Endothelial cell of umbilical vein (primary cell): ENCODE data around the gene DIP2B. TPM values are rescaled to one million over a fixed set of nuclear protein-coding genes. Genes with fewer than 3 reads are reported as not detected.

ENCODE experiments used
- BruUV-seq: library from RNA; stranded (reverse); fragments of 400-500 nt; replicated peaks from 2 replicates; lab custom pipeline; 2021; lab: Mats Ljungman, UMichigan
- CTCF ChIA-PET: fragments of 300-600, 350-600 bp; sonication (Branson Sonifier 250); formaldehyde crosslinking; loops from one replicate; lab custom pipeline; 2021; ENCODE audit warnings: antibody characterized with exemption, inconsistent platforms; lab: Charles Lee
- POLR2A ChIA-PET: fragments of 300-600, 350-600 bp; sonication (Branson Sonifier 250); formaldehyde crosslinking; loops from one replicate; lab custom pipeline; 2021; ENCODE audit warnings: antibody characterized with exemption, inconsistent platforms; lab: Charles Lee
- DNase-seq: peaks from one replicate; pipeline ENCODE4 v3.0.0-alpha.2; 2011; ENCODE audit warnings: low read depth, low spot score
- FAIRE-seq: peaks from 2 replicates; lab custom pipeline; 2011; peaks lifted over from hg19 to GRCh38; lab: Jason Lieb, UNC
- H2AFZ ChIP-seq: 2 replicates; pipeline ENCODE4 v1.6.0; 2012; ENCODE audit warnings: low read depth, low read length, control low read depth, inconsistent platforms
- H3K27ac ChIP-seq: 2 replicates; pipeline ENCODE4 v1.5.1; 2011; ENCODE audit warnings: low read depth, mild to moderate bottlenecking, control low read depth, low read length, moderate library complexity; ENCODE audit not compliant: insufficient read depth
- H3K27me3 ChIP-seq, 2 experiments: 2 replicates each; pipeline versions ENCODE4 v1.6.0 to v1.6.1; 2011; ENCODE audit warnings: low read length in 2 of 2, mixed read lengths in 1 of 2; ENCODE audit not compliant: control insufficient read depth in 2 of 2, insufficient read depth in 2 of 2
- H3K36me3 ChIP-seq, 2 experiments: 2 replicates in 1 of 2; 3 replicates in 1 of 2; pipeline ENCODE4 v1.5.1; 2011; ENCODE audit warnings: low read length in 2 of 2, mild to moderate bottlenecking in 1 of 2, moderate library complexity in 1 of 2; ENCODE audit not compliant: control insufficient read depth in 2 of 2, insufficient read depth in 2 of 2; ENCODE audit errors: extremely low read depth in 1 of 2
- H3K4me1 ChIP-seq: 3 replicates; pipeline ENCODE4 v1.5.1; 2011; ENCODE audit warnings: mild to moderate bottlenecking, low read length; ENCODE audit not compliant: control insufficient read depth, insufficient read depth; ENCODE audit errors: extremely low read depth
- H3K4me2 ChIP-seq: 2 replicates; pipeline ENCODE4 v1.6.1; 2011; ENCODE audit warnings: low read length, control low read depth, mixed read lengths; ENCODE audit not compliant: insufficient read depth
- H3K4me3 ChIP-seq, 3 experiments: fragments of 200-600 bp in 1 of 3; sonication (generic), shearing (Covaris generic) in 1 of 3; replicated peaks in 1 of 3; 2 replicates each; pipeline ENCODE4 v1.5.1; 2011 to 2016; ENCODE audit warnings: control low read depth in 3 of 3, low read length in 3 of 3, mild to moderate bottlenecking in 2 of 3, inconsistent platforms in 1 of 3, low read depth in 1 of 3, moderate library complexity in 1 of 3; ENCODE audit not compliant: insufficient read depth in 1 of 3
- H3K79me2 ChIP-seq: 2 replicates; pipeline ENCODE4 v1.6.0; 2012; ENCODE audit warnings: low read length, inconsistent platforms; ENCODE audit not compliant: control insufficient read depth, insufficient read depth
- H3K9ac ChIP-seq: replicated peaks from 2 replicates; pipeline ENCODE3; 2011; ENCODE audit warnings: low read length, control low read depth; ENCODE audit not compliant: insufficient read depth; ENCODE audit errors: extremely low read depth
- H3K9me1 ChIP-seq: replicated peaks from 3 replicates; pipeline ENCODE4 v1.6.0; 2011; ENCODE audit warnings: mild to moderate bottlenecking, low read length; ENCODE audit not compliant: control insufficient read depth, insufficient read depth; ENCODE audit errors: extremely low read depth
- H3K9me3 ChIP-seq: replicated peaks from 2 replicates; pipeline ENCODE4 v1.5.1; 2012; ENCODE audit warnings: low read length, inconsistent platforms; ENCODE audit not compliant: control insufficient read depth, insufficient read depth
- H4K20me1 ChIP-seq: replicated peaks from 2 replicates; pipeline ENCODE3; 2011; ENCODE audit warnings: mild to moderate bottlenecking, low read length; ENCODE audit not compliant: control insufficient read depth, insufficient read depth; ENCODE audit errors: extremely low read depth
- CTCF ChIP-seq, 2 donors: IDR thresholded peaks; 1 replicate in 1 of 2; 2 replicates in 1 of 2; pipeline ENCODE4 v1.5.1; 2011; ENCODE audit warnings: low read length in 2 of 2, mild to moderate bottlenecking in 2 of 2, moderate library complexity in 2 of 2, control low read depth in 1 of 2, inconsistent platforms in 1 of 2, low read depth in 1 of 2; ENCODE audit not compliant: insufficient read depth in 1 of 2; ENCODE audit errors: extremely low read depth in 1 of 2
- EZH2 ChIP-seq: IDR thresholded peaks from 2 replicates; pipeline ENCODE4 v1.6.1; 2012; ENCODE audit warnings: borderline replicate concordance, low read depth, mild to moderate bottlenecking, moderate library complexity, low read length, inconsistent platforms; ENCODE audit not compliant: severe bottlenecking
- FOS ChIP-seq: IDR thresholded peaks from 2 replicates; pipeline ENCODE4 v1.6.1; 2011; ENCODE audit warnings: mild to moderate bottlenecking, low read length, moderate library complexity, borderline replicate concordance; ENCODE audit not compliant: insufficient read depth
- GATA2 ChIP-seq: IDR thresholded peaks from 2 replicates; pipeline ENCODE4 v1.7.0; 2011; ENCODE audit warnings: low read depth, mild to moderate bottlenecking, moderate library complexity, mixed read lengths, low read length; ENCODE audit not compliant: insufficient read length, insufficient read depth
- JUN ChIP-seq: IDR thresholded peaks from 2 replicates; pipeline ENCODE4 v1.6.1; 2011; ENCODE audit warnings: borderline replicate concordance, low read depth; ENCODE audit not compliant: insufficient read length, insufficient read depth
- MAX ChIP-seq: IDR thresholded peaks from 2 replicates; pipeline ENCODE4 v1.6.1; 2011; ENCODE audit not compliant: insufficient read depth, insufficient read length
- MYC ChIP-seq: IDR thresholded peaks from one replicate; pipeline ENCODE4 v1.6.1; 2011; ENCODE audit warnings: mild to moderate bottlenecking, low read depth, low read length
- POLR2A ChIP-seq: IDR thresholded peaks from 2 replicates; pipeline ENCODE4 v1.6.1; 2012; ENCODE audit warnings: low read depth, mild to moderate bottlenecking, control low read depth, low read length
- POLR2AphosphoS5 ChIP-seq: IDR thresholded peaks from 2 replicates; pipeline ENCODE4 v1.6.1; 2012; ENCODE audit warnings: low read depth, mild to moderate bottlenecking, control low read depth, low read length, moderate library complexity; ENCODE audit not compliant: insufficient read depth
- dilution Hi-C: fragments of 300-500 bp; cut with MboI; formaldehyde crosslinking; loops from one replicate; pipeline ENCODE4 v1.15.0; 2019; ENCODE audit warnings: low sequenced_read_pairs; ENCODE audit not compliant: extremely low pct_ligation_motif_present
- intact Hi-C: fragments of 100-400 bp; cut with micrococcal nuclease; formaldehyde crosslinking; loops from one replicate; pipeline ENCODE4 v1.10.0; 2022
- polyA plus RNA-seq, 4 experiments: library from polyadenylated mRNA; depleted of rRNA in 3 of 4; stranded (reverse) in 3 of 4; unstranded in 1 of 4; fragments of >200 nt; gene quantifications; 2 replicates each; pipeline versions ENCODE4 v1.2.1 to v1.2.3, GENCODE V29; 2011 to 2012; ENCODE audit warnings: missing spikeins in 1 of 4
- total RNA-seq: library from RNA; stranded (reverse); gene quantifications from 2 replicates; pipeline ENCODE4 v1.2.3, GENCODE V29; 2021

DIP2B gene
- total and polyA plus RNA-seq, 2 donors (not counting 3 experiments of a cell fraction or from before 2014, with no cell fraction given), result 14.5 to 28.0 TPM

GRCh38 chr12:50747817-50748216 lies 243.0 kb downstream of the DIP2B start:
- no peak for FAIRE-seq
- POLR2A ChIA-PET, result no interaction called here

More at GRCh38 chr12:50747817-50748216, 243.0 kb downstream of the DIP2B start:
- intact Hi-C loops, result no loop called here
- CTCF ChIA-PET, result no interaction called here
- DNase-seq, result no peak
- dilution Hi-C loops, result no loop called here
- Histone ChIP-seq H3K4me1 (no peaks in the 10 kb centered on the region), H3K9me1 (no peaks in the 10 kb centered on the region), H3K9ac (no peak overlapping the region), H3K36me3 (peaks cover 2 to 13% of the 10 kb centered on the region in 2 experiments), H4K20me1 (no peaks in the 10 kb centered on the region), H3K27me3 (no peaks in the 10 kb centered on the region), H3K4me3 (no peak overlapping the region), H3K4me2 (no peak overlapping the region), H3K79me2 (no peaks in the 10 kb centered on the region), H2AFZ (no peak overlapping the region), H3K9me3 (no peaks in the 10 kb centered on the region), H3K27ac (no peak overlapping the region)
- no peak for TF ChIP-seq JUN
- no peak for TF ChIP-seq POLR2A
- no peak for TF ChIP-seq GATA2
- no peak for TF ChIP-seq MYC
- TF ChIP-seq CTCF (IDR thresholded peaks at IDR 0.05; ENCODE audit: extremely low read depth in 1 of 2, insufficient read depth in 1 of 2, low read depth in 1 of 2, low read length in 2 of 2), result no peak
- TF ChIP-seq FOS, result no peak
- no peak for TF ChIP-seq EZH2
- TF ChIP-seq MAX, result no peak
- no peak for TF ChIP-seq POLR2AphosphoS5
- no TSS peak for BruUV-seq
